ENCODE data around the gene CD6.

CD6 gene

DNA sequence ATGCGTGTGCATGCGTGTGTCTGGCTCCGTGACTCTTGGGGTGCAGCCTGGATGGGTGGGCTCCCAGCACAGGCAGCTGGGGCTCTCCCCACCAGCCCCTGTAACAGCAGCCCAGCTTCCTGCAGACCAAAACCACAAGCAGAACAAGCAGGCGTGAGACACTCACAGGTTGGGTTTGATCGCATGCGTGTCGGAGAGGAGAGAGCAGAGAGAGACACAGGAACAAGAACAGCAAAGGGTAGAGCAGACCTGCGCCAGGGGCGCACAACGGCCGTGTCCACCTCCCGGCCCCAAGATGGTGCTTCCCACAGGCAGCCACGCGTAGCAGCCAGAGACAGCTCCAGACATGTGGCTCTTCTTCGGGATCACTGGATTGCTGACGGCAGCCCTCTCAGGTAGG, at the start of gene CD6:
TSS of gene CD6 (plus strand) at position 161 of the 400 bp plus-strand sequence. CDS start at position 347, 186 bp downstream.
- peak in 2 of 3 donors; percentile 47 to 48 for DNase-seq (ENCODE audit: low read depth in 3 of 3, low spot score in 1 of 3)

DNA sequence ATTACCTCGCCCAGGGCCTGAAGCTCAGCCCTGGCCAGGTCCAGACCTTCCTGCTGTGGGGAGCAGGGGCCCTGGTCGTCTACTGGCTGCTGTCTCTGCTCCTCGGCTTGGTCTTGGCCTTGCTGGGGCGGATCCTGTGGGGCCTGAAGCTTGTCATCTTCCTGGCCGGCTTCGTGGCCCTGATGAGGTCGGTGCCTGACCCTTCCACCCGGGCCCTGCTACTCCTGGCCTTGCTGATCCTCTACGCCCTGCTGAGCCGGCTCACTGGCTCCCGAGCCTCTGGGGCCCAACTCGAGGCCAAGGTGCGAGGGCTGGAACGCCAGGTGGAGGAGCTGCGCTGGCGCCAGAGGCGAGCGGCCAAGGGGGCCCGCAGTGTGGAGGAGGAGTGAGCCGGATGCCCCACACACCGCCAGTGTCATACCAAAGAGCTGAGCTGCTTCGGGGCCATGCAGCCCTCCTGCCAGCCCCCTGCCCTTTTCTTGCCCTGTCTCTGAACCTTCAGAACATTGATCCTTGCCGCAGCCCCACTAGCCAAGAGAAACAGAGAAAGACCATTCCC, 49.6 kb upstream of the CD6 start:
- no peak for DNase-seq (ENCODE audit: low read depth in 3 of 3, low spot score in 1 of 3)

- DNase-seq (ENCODE audit: low read depth in 3 of 3, low spot score in 1 of 3) = no peak
These were observed 48.6 kb upstream of the CD6 start for GRCh38 chr11:60922906-60923305.

DNA sequence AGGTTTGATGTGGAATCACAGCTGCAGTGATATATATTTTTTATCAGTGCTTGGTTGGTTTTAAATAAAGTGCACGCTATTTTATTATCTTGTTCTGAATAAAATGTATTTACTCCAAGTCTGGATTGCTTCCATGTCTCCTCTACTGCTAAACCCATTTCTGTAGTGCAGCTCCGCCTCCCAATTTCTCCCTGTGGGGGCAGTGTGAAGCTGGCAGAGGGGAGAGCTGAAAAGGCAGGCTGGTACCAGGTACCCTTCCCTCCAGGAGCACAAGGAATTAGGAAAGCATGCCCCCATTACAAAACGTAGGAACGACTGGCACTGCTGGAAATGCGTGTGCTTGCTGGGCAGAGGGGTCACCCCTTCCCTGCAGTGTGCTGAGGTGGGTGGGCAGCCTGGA, 48.2 kb upstream of the CD6 start:
- no peak for DNase-seq (ENCODE audit: low read depth in 3 of 3, low spot score in 1 of 3)

- DNase-seq (ENCODE audit: low read depth in 3 of 3, low spot score in 1 of 3) = no peak
These were observed 47.7 kb upstream of the CD6 start for GRCh38 chr11:60923800-60924109.

DNA sequence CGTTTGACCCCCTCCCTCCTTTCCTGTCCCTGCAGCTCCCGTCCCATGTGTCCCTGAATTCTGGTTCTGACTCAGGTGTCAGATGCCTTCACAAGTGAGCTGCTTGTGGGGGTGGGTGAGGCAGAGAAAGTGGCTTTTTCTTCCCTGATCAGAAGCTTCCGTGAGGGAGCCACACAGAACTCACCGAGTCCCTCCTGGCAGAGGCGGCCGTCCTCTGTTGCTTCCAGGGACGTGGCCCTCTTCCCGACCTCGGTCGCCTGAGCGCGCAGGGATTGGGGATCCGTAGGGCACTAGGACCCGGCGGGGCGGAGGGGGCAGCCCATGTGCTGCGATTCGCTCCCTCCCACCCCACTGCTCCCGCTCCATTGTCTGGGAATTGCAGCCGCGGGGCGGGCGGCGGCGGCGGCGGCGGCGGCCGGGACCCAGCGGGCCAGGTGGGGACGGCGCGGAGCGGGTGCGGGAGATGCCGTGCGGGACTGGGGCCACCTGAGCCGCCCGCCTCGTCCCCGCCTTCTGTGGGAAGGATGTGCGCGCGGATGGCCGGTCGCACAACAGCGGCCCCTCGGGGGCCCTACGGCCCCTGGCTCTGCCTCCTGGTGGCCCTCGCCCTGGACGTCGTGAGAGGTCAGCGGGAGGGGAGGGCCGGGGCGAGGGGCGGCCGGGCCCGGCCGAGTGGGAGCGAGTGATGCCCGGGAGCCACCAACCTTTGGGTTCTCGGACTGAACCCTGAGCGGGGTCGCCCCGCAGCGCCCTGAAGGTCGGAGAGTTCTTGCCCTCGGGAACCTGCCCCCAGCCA, 47.2 kb upstream of the CD6 start, which contains the start of gene TMEM132A:
TSS of gene TMEM132A (plus strand) at position 351 of the 796 bp plus-strand sequence. CDS start at position 525, 174 bp downstream.
- no peak for DNase-seq (ENCODE audit: low read depth in 3 of 3, low spot score in 1 of 3)

DNA sequence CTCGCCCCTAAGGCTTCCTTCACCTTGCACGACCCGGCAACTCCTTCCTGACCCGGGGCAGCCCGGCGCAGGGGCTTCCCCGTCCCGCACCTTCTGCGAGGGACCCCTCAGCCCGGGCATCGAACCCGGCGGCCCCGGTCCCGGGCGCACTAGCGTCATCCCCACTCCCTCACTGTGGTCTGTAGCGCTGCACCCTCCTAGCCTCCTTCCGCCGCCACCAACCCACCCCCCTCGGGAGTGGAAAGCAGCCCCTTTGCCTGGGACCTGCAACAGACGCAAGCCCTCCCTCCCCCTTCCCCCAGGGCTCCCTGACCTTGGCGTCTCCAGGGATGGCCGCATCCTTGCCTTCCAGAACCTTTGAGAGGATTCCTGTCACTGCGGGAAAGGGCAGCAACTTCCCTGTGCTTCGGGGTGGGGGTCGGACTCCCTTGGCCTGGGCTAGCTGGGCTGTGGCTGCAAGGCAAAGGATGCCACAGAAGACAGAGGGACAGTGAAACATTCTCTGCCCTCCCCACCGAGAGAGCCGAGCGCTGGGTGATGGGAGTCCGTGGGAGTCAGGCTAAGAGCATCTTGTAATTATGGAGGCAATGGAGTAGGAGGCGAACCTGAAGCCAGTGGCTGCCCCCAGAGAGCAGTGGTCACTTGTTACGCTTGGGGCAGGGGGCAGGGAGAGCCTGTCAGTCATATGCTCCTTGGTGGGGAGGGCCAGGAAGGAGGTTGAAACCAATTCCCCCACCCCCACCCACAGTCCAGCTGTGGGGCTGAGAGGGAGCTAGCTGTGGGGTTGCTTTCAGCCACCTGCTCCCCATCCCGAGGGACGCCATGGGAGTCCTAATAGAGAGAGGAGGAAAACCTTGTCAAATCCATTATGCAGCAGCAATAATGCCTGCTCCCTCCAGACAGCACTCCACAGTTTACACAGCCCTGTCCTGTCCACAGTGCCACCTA, 46.3 kb upstream of the CD6 start:
- DNase-seq (ENCODE audit: low read depth in 3 of 3, low spot score in 1 of 3) = no peak

DNA sequence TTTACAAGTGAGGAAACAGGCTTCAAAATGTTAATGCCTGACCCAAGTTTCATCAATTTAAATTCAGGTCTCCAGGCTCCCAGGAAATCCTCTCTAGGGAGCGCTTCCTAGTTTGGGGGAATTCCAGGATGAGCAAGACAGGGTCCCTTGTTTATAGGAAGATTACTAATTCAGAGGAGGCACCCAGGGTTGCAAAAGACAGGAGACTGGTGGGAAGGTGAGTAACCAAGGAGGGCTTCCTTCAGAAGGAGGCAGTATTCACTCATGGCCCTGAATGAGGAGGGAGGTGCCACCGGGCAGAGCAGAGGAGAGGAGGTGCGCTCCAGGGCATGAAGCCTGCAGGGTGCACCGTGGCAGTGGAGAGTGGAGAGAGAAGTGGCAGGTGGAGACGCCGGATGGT, 45.6 kb upstream of the CD6 start:
- DNase-seq (ENCODE audit: low read depth in 3 of 3, low spot score in 1 of 3) = no peak

- DNase-seq (ENCODE audit: low read depth in 3 of 3, low spot score in 1 of 3) = no peak
These were observed 45.0 kb upstream of the CD6 start for GRCh38 chr11:60926500-60926899.

- no peak for DNase-seq (ENCODE audit: low read depth in 3 of 3, low spot score in 1 of 3)
These were observed 44.4 kb upstream of the CD6 start for GRCh38 chr11:60927061-60927592.

DNA sequence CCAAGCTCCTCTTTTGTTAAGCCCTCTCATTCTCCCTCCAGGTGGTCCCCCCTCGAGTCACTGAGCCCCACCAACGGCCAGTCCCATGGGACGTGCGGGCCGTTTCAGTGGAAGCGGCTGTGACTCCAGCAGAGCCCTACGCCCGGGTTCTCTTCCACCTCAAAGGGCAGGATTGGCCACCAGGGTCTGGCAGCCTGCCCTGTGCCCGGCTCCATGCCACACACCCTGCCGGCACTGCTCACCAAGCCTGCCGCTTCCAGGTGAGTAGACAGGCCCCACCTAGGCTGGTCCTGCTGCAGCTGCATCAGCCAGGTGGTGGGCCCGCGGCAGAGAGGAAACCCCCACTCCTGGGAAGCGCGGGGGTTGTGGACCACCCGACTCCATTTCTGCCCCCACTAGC, 43.9 kb upstream of the CD6 start:
- no peak for DNase-seq (ENCODE audit: low read depth in 3 of 3, low spot score in 1 of 3)

- DNase-seq (ENCODE audit: low read depth in 3 of 3, low spot score in 1 of 3) = no peak
These were observed 42.9 kb upstream of the CD6 start for GRCh38 chr11:60928563-60929001.

DNA sequence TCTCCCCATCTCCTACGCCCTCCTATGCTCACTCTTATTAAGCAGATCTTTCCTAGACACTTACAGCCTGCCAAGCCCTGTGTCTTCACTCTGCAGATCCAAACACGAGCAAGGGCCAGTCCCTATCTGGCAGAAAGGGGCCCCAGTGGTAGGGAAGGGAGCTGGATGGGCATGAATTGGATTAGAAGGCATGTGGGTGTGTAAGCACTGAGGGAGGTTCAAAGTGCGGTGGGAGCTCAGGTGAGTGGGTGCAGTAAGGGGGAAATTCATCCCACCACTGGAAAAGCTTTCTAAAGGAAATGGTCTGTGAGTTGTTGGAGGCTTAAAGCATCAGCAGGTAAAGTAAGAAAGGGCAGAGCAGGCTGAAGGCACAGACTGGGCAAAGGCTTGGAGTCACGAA, 41.7 kb upstream of the CD6 start:
- DNase-seq (ENCODE audit: low read depth in 3 of 3, low spot score in 1 of 3) = no peak

DNA sequence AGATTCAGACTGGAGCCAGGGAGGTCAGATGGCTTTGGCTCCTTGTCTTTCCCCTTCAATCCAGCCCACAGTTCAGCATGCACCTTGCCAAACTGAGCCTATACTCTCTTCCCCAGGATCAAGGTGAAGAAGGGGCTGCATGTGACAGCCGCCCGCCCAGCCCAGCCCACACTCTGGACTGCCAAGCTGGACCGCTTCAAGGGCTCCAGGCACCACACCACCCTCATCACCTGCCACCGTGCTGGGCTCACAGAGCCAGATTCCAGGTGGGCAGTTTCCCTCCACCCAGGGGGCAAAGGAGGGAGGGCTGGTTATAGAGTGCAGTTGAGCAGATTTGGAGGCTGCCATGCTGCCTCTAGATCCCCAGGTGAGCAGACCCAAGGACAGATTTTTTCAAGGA, 41.1 kb upstream of the CD6 start:
- DNase-seq (ENCODE audit: low read depth in 3 of 3, low spot score in 1 of 3) = no peak

- no peak for DNase-seq (ENCODE audit: low read depth in 3 of 3, low spot score in 1 of 3)
These were observed 39.6 kb upstream of the CD6 start for GRCh38 chr11:60931917-60932316.

GRCh38 chr11:60932605-60933356, 38.7 kb upstream of the CD6 start:
- DNase-seq (ENCODE audit: low read depth in 3 of 3, low spot score in 1 of 3) = no peak

DNA sequence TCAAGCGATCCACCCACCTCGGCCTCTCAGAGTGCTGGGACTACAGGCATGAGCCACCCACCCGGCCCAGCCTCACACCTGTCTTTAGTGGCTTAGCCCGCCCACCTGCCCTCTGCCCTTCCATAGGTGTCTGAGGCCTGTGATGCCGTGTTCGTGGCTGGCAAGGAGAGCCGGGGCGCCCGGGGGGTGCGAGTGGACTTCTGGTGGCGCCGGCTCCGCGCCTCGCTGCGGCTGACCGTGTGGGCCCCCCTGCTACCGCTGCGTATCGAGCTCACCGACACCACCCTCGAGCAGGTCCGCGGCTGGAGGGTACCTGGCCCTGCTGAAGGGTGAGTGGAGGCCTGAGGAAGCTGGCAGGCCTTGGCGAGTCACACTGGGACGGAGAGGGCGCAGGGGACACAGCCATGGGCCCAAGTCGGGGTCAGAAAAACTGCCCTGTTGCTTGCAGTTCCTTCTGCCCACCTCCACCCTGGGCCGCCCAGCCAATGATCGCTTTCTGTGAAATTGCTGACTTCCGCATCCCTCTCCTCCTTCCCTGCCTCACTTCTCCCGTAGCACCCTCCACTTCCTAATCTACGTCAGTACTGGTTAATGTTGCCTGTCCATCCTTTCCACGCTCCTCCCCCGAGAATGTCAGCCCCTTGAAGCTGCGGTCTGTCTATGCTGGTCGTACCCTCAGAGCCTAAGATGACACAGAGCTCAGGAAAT, 37.9 kb upstream of the CD6 start:
- no peak for DNase-seq (ENCODE audit: low read depth in 3 of 3, low spot score in 1 of 3)

- DNase-seq (ENCODE audit: low read depth in 3 of 3, low spot score in 1 of 3) = no peak
These were observed 37.2 kb upstream of the CD6 start for GRCh38 chr11:60934124-60934789.

- DNase-seq (ENCODE audit: low read depth in 3 of 3, low spot score in 1 of 3) = no peak
These were observed 36.5 kb upstream of the CD6 start for GRCh38 chr11:60934790-60935605.
